ENCODE data around the gene EHBP1L1.

Gene EHBP1L1

GRCh38 chr11:65575568-65576231, at the start of gene EHBP1L1:
TSS of gene EHBP1L1 (plus strand) at chr11:65576053. CDS start at chr11:65576303, 250 bp downstream.
- DNase-seq (ENCODE audit: low read depth, low spot score), result no peak

GRCh38 chr11:65526744-65527143, 49.1 kb upstream of the EHBP1L1 start:
- no peak for DNase-seq (ENCODE audit: low read depth, low spot score)

- no peak for DNase-seq (ENCODE audit: low read depth, low spot score)
Observed at GRCh38 chr11:65528819-65529350, 47.0 kb upstream of the EHBP1L1 start.

- DNase-seq (ENCODE audit: low read depth, low spot score), result no peak
Observed at GRCh38 chr11:65529475-65530156, 46.2 kb upstream of the EHBP1L1 start.

GRCh38 chr11:65530157-65530496, 45.7 kb upstream of the EHBP1L1 start:
- no peak for DNase-seq (ENCODE audit: low read depth, low spot score)

- no peak for DNase-seq (ENCODE audit: low read depth, low spot score)
Observed at GRCh38 chr11:65532388-65533064, 43.3 kb upstream of the EHBP1L1 start.

GRCh38 chr11:65535102-65535501, 40.8 kb upstream of the EHBP1L1 start:
- no peak for DNase-seq (ENCODE audit: low read depth, low spot score)

- DNase-seq (ENCODE audit: low read depth, low spot score), result no peak
Observed at GRCh38 chr11:65536412-65537295, 39.2 kb upstream of the EHBP1L1 start.

GRCh38 chr11:65537296-65537597, 38.6 kb upstream of the EHBP1L1 start:
- no peak for DNase-seq (ENCODE audit: low read depth, low spot score)

- no peak for DNase-seq (ENCODE audit: low read depth, low spot score)
Observed at GRCh38 chr11:65537620-65538231, 38.1 kb upstream of the EHBP1L1 start.

- no peak for DNase-seq (ENCODE audit: low read depth, low spot score)
Observed at GRCh38 chr11:65538232-65538914, 37.5 kb upstream of the EHBP1L1 start.

- DNase-seq (ENCODE audit: low read depth, low spot score), result no peak
Observed at GRCh38 chr11:65538915-65539743, 36.7 kb upstream of the EHBP1L1 start.

- no peak for DNase-seq (ENCODE audit: low read depth, low spot score)
Observed at GRCh38 chr11:65539744-65540289, 36.0 kb upstream of the EHBP1L1 start.

- DNase-seq (ENCODE audit: low read depth, low spot score), result no peak
Observed at GRCh38 chr11:65540290-65541092, 35.4 kb upstream of the EHBP1L1 start.

- no peak for DNase-seq (ENCODE audit: low read depth, low spot score)
Observed at GRCh38 chr11:65541093-65541982, 34.5 kb upstream of the EHBP1L1 start.

GRCh38 chr11:65542738-65543390, 33.0 kb upstream of the EHBP1L1 start:
- DNase-seq (ENCODE audit: low read depth, low spot score), result no peak

GRCh38 chr11:65545853-65546216, 30.0 kb upstream of the EHBP1L1 start:
- no peak for DNase-seq (ENCODE audit: low read depth, low spot score)

All from iPS DF 19.7 (cell line).